NCI-H2171 treated with DMSO at 0.1 percent for 48 hours (cell line): ENCODE data around the gene IL4R.
A peak's percentile ranks its signal among the peaks of the same experiment; 100 is the strongest.
"Not testable (repeated sequence)": the region's sequence is repeated elsewhere in the genome, so short reads cannot be mapped to it uniquely, and the experiment has no call there.

ENCODE experiments used
- DNase-seq: peaks from one replicate; lab custom pipeline; 2025; lab: John Stamatoyannopoulos, UW

Gene IL4R

DNA sequence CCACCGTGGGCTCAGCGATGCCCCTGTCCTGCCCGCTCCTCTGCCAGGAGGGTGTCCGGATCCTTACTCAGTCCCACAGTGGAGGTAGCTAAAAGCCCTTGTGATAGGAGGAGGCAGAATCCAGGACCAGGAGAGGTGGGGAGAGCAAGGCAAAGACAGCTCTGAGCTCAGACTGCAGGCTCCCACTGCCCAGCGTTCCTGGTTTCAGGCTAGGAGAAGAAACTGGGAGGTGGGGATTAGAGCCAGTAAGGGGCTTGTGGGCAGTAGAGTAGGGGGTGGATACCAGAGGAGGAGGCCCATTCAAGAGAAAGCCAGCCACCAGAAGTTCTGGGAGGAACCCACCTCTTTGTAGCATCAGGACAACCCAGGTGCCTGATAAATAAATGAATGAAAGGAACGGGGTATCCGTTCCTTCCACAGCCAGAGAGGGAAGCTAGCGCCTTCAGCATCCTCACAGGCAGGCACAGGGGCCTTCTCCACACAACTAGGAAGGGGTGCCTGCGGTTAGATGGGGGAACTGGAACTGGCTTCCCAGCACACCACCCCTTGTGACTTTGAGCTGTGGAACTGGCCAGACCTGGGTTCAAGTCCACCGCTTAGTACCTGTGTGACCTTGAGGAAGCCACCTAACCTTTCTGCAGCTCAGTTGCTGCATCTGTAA is 90.5 kb downstream of the IL4R start:
- DNase-seq, result no peak

- DNase-seq, result no peak
Measured at GRCh38 chr16:27405546-27406451, 92.0 kb downstream of the IL4R start.

DNA sequence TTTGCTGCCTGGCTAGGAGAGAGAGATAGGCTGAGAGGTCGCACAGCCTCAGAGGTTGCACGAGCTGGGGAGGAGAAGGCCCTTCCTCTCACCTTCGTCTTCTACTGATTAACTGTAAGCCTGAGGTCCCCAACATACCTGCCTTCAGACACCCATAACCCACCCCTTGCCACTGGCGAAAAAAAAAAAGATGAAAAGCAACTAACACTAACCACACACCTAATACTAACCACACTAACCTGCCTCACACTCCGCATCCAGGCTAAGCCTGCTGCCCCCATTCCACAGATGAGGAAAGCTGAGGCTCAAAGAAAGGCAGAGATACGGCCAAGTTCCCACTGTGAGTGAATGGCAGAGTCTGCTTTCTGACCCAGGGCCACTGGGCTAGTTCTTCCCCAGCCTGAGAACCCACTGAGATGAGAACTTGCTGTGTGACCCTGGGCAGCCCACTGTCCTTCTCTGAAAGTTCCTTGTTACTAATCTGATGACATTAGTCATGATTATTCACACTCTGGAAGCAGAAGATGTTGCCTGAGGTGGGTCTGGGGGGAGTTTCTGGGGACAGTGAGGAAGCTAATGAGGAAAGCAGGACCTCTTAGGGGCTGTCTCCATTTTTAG is 92.8 kb downstream of the IL4R start:
- DNase-seq, result no peak

GRCh38 chr16:27407133-27407532 is 93.4 kb downstream of the IL4R start:
- no peak for DNase-seq

GRCh38 chr16:27408012-27408601 is 94.3 kb downstream of the IL4R start:
- no peak for DNase-seq

GRCh38 chr16:27408602-27409031 is 94.8 kb downstream of the IL4R start:
- peak; percentile 59 for DNase-seq

DNA sequence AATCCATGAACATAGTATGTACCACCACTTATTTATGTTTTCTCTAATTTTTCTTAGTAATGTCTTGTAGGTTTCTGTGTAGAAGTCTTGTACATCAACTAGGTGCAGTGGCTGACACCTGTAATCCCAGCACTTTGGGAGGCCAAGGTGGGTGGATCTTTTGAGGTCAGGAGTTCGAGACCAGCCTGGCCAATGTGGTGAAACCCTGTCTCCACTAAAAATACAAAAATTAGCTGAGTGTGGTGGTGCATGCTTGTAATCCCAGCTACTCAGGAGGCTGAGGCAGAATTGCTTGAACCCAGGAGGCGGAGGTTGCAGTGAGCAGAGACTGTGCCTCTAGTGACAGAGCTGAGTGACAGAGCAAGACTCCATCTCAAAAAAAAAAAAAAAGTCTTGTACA is 96.2 kb downstream of the IL4R start:
- DNase-seq, result not testable (repeated sequence)

GRCh38 chr16:27410761-27411160 is 97.0 kb downstream of the IL4R start:
- DNase-seq, result no peak

GRCh38 chr16:27413956-27414355 is 100.2 kb downstream of the IL4R start:
- DNase-seq, result no peak
